HepG2 (cell line): ENCODE measurements around the gene CPXM2. TPM values are rescaled to one million over a fixed set of nuclear protein-coding genes. Genes with fewer than 3 reads are reported as not detected.

Source experiments
- HDAC6 ChIP-seq: fragments of 200-600 bp; sonication (generic); IDR thresholded peaks from 2 replicates; pipeline ENCODE4 v1.7.0; 2017; ENCODE audit warnings: mild to moderate bottlenecking, antibody characterized with exemption, low read length, low read depth
- MBNL3 ChIP-seq: fragments of 250-450 bp; sonication (Bioruptor Pico); conservative IDR thresholded peaks from 2 replicates; pipeline ENCODE4 v1.8.0; 2022; ENCODE audit warnings: mild to moderate bottlenecking, inconsistent platforms
- MTA3 ChIP-seq: sonication (generic); formaldehyde crosslinking; IDR thresholded peaks from 2 replicates; pipeline ENCODE4 v1.4.0; 2020; ENCODE audit warnings: missing genetic modification reagents
- PCBP2 ChIP-seq: fragments of 200-400 bp; formaldehyde crosslinking; optimal IDR thresholded peaks from 2 replicates; pipeline ENCODE3; 2018; ENCODE audit warnings: low read length, low read depth; ENCODE audit not compliant: poor library complexity, severe bottlenecking
- REL ChIP-seq: sonication (generic); formaldehyde crosslinking; conservative IDR thresholded peaks from 2 replicates; pipeline ENCODE4 v1.8.0; 2022; ENCODE audit warnings: mild to moderate bottlenecking, missing genetic modification reagents, moderate library complexity
- RFXAP ChIP-seq: sonication (generic); formaldehyde crosslinking; IDR thresholded peaks from 2 replicates; pipeline ENCODE4 v1.4.0; 2020; ENCODE audit warnings: missing genetic modification reagents, borderline replicate concordance
- SNRNP70 ChIP-seq: fragments of 200-400 bp; formaldehyde crosslinking; IDR thresholded peaks from 2 replicates; pipeline ENCODE4 v1.6.1; 2017; ENCODE audit warnings: mild to moderate bottlenecking, low read depth, low read length, moderate library complexity
- TRIM24 ChIP-seq: sonication (generic); formaldehyde crosslinking; IDR thresholded peaks from 2 replicates; pipeline ENCODE4 v1.8.0; 2022; ENCODE audit warnings: mild to moderate bottlenecking, missing genetic modification reagents
- ZNF33A ChIP-seq: sonication (generic); formaldehyde crosslinking; IDR thresholded peaks from 2 replicates; pipeline ENCODE4 v1.5.1; 2020; ENCODE audit warnings: missing genetic modification reagents, mild to moderate bottlenecking, moderate library complexity, borderline replicate concordance
- ZNF552 ChIP-seq: sonication (generic); formaldehyde crosslinking; IDR thresholded peaks from 2 replicates; pipeline ENCODE4 v1.9.0; 2022; ENCODE audit warnings: missing genetic modification reagents, mild to moderate bottlenecking, borderline replicate concordance
- ZNF609 ChIP-seq: sonication (generic); formaldehyde crosslinking; IDR thresholded peaks from 2 replicates; pipeline ENCODE4 v1.4.0; 2020; ENCODE audit warnings: mild to moderate bottlenecking, missing genetic modification reagents, borderline replicate concordance
- ZZZ3 ChIP-seq: sonication (generic); formaldehyde crosslinking; IDR thresholded peaks from 2 replicates; pipeline ENCODE4 v1.4.0; 2020; ENCODE audit warnings: missing genetic modification reagents, mild to moderate bottlenecking, borderline replicate concordance
- polyA plus RNA-seq, 8 experiments: library from polyadenylated mRNA; depleted of rRNA in 3 of 8; stranded (reverse) in 7 of 8; unstranded in 1 of 8; fragments of >200 nt; fragmentation: Illumina TruSeq in 4 of 8; extraction: Trizol in 4 of 8; gene quantifications; 2 replicates each; pipeline versions ENCODE4 v1.2.1 to v1.2.3, GENCODE V29; 2011 to 2016; ENCODE audit warnings: low read depth in 4 of 8, missing spikeins in 1 of 8, mixed read lengths in 1 of 8; ENCODE audit not compliant: insufficient read depth in 1 of 8
- total RNA-seq, 5 experiments: library from RNA; depleted of rRNA; stranded (reverse); fragments of >200 nt; fragmentation: Illumina TruSeq; extraction: Trizol; gene quantifications; 2 replicates each; pipeline ENCODE4 v1.2.3, GENCODE V29; 2016; ENCODE audit warnings: low read depth in 1 of 5

CPXM2 gene
- total and polyA plus RNA-seq, 2 of the 13 experiments (the other 11 are each of a cell fraction or from before 2014, with no cell fraction given), result 0.03 TPM; not detected in 1

GRCh38 chr10:123852411-123852951 is 39.1 kb downstream of the CPXM2 start (continued):
- TF ChIP-seq TRIM24 (CRISPR knock-in tag), result no peak
- TF ChIP-seq ZNF552 (CRISPR knock-in tag), result no peak
- no peak for TF ChIP-seq ZNF609
- no peak for TF ChIP-seq SNRNP70
- TF ChIP-seq ZNF33A (CRISPR knock-in tag), result no peak
- TF ChIP-seq PCBP2, result no peak
- TF ChIP-seq REL (CRISPR knock-in tag), result no peak
- no peak for TF ChIP-seq MBNL3 (CRISPR knock-in tag)
- TF ChIP-seq HDAC6, result no peak
- TF ChIP-seq RFXAP (CRISPR knock-in tag), result no peak
- no peak for TF ChIP-seq ZZZ3
- no peak for TF ChIP-seq MTA3
